Measurements from ENCODE around the gene HMGN1. TPM values are rescaled to one million over a fixed set of nuclear protein-coding genes. Genes with fewer than 3 reads are reported as not detected.

HMGN1 gene
- total RNA-seq, 1 experiment from 2014 or later = 262 TPM

DNA sequence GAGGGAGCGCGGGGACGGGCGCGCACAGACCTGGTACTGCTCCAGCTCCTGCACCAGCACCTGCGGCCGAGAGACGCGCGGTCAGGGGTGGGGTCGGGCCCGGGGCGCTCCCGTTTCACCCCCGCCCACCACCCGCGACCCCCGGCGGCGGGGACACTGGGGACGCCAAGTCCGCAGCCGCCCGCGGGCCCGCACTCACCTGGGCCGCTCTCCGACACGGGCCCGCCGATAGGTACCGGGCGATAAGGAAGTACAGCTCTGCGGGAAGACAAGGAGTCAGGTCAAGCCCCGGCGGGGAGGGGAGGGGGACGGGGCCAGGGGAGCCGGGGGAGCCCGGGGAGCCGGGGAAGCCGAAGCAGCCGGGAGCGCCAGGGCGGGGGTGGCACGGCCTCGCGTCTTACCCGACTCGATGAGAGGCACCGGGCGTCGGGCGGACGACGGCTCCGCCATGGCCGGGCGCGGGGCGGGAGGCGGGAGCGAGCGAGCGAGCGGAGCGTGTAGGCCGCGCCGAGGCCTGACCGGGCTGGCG, 35.8 kb downstream of the HMGN1 start:
- Mint-ChIP-seq H3K27ac (ENCODE audit: unreplicated experiment) (peak overlapping the region; percentile 93), H3K4me3 (ENCODE audit: low read depth, unreplicated experiment) (peak overlapping the region; percentile 96), H3K36me3 (ENCODE audit: insufficient read depth, unreplicated experiment) (peaks cover 54% of the 10 kb centered on the region), H3K27me3 (ENCODE audit: unreplicated experiment) (no peaks in the 10 kb centered on the region), H3K4me1 (ENCODE audit: low read depth, unreplicated experiment) (peaks cover 8% of the 10 kb centered on the region), H3K9me3 (ENCODE audit: low read depth, unreplicated experiment) (no peaks in the 10 kb centered on the region)
- BruUV-seq (replicated peaks) = no TSS peak
- CTCF ChIA-PET = interaction anchor here (0.6 to 1.4 kb wide), 3 partner anchors 35 to 99 kb away, joined by 3 to 7 read pairs (median 3); no protein-coding TSS in a partner anchor
- intact Hi-C loops (cut with micrococcal nuclease; ENCODE audit: unreplicated experiment) = loop anchor here (5.0 to 10.0 kb wide), 2 partner anchors 34 to 72 kb away; partner anchors contain the start of gene HMGN1
- TF ChIP-seq, protein P1, sequence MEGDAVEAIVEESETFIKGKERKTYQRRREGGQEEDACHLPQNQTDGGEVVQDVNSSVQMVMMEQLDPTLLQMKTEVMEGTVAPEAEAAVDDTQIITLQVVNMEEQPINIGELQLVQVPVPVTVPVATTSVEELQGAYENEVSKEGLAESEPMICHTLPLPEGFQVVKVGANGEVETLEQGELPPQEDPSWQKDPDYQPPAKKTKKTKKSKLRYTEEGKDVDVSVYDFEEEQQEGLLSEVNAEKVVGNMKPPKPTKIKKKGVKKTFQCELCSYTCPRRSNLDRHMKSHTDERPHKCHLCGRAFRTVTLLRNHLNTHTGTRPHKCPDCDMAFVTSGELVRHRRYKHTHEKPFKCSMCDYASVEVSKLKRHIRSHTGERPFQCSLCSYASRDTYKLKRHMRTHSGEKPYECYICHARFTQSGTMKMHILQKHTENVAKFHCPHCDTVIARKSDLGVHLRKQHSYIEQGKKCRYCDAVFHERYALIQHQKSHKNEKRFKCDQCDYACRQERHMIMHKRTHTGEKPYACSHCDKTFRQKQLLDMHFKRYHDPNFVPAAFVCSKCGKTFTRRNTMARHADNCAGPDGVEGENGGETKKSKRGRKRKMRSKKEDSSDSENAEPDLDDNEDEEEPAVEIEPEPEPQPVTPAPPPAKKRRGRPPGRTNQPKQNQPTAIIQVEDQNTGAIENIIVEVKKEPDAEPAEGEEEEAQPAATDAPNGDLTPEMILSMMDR (IDR thresholded peaks at IDR 0.05; ENCODE audit: unreplicated experiment) = no peak
- no peak for DNase-seq

DNA sequence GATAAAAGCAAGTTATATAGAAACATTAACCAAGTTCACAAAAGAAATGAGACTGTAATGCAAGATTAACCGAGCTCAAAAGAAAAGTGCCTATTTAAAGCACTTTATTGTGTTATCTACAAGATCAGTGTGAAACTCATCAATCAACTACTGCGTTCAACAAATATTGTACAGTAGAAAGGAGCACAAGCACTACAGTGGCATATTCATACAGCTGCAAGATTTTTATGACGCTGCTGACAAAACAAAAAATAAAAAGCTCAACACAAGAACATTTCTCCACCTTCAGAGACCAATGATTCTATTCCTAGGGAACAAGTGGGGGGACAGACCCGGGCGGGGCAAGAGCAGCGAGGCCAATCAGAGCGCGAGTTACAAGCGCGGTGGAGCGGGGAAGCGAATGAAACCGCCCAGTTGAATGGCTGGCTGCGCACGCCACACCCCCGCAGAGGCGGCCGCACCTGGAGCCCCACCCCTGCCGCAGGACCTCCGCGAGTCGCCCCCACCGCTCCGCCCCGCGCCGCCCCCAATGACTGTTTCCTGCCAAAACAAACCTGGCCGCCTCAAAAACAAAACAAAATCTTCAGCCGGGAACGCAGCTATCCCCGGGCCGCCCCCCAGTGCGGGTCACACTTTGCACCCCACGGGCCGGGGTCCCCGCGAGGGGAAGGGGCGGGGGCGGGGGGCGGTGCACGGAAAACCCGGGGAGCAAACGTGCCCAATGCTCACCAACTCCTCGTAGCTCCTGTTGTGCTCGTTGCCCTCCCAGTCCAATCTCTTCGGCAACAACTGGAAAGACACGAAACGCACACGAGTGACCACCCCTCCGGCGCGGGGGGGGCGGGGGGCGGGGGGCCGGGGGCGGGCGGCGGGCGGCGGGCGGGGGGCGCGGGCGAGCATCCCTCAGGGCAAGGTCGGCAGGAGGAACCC, 36.5 kb downstream of the HMGN1 start:
- Mint-ChIP-seq H3K36me3 (ENCODE audit: insufficient read depth, unreplicated experiment) (peaks cover 54% of the 10 kb centered on the region), H3K9me3 (ENCODE audit: low read depth, unreplicated experiment) (no peaks in the 10 kb centered on the region), H3K27ac (ENCODE audit: unreplicated experiment) (peak overlapping the region; percentile 86), H3K27me3 (ENCODE audit: unreplicated experiment) (no peaks in the 10 kb centered on the region), H3K4me3 (ENCODE audit: low read depth, unreplicated experiment) (peak overlapping the region; percentile 96), H3K4me1 (ENCODE audit: low read depth, unreplicated experiment) (peaks cover 8% of the 10 kb centered on the region)
- BruUV-seq (replicated peaks) = no TSS peak
- CTCF ChIA-PET = interaction anchor here (0.6 to 1.0 kb wide), 3 partner anchors 36 to 1848 kb away, joined by 3 to 7 read pairs (median 3); no protein-coding TSS in a partner anchor
- intact Hi-C loops (cut with micrococcal nuclease; ENCODE audit: unreplicated experiment) = loop anchor here (5.0 to 10.0 kb wide), 2 partner anchors 35 to 72 kb away; partner anchors contain the start of gene HMGN1
- TF ChIP-seq, protein P1 (IDR thresholded peaks at IDR 0.05; ENCODE audit: unreplicated experiment) = no peak
- peak; percentile 88 for DNase-seq

DNA sequence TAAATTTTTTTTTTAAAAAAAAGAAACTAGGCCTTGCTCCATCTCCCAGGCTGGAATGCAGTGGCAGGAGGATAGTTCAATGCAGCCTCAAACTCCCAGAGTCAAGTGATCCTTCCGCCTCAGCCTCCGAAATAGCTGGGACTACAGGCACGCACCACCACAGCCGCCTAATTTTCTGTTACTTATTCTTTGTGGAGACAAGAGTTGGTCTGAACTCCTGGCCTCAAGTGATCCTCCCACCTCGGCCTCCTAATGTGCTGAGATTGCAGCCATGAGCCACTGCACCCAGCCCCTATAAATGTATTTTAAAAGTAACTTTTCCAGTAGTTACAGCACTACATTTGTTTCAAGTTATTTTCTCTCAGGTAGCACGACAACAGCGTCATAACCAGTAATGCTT, 37.7 kb downstream of the HMGN1 start:
- no peak overlapping the region for H3K27ac Mint-ChIP-seq (ENCODE audit: unreplicated experiment)
- no peak overlapping the region for H3K4me3 Mint-ChIP-seq (ENCODE audit: low read depth, unreplicated experiment)
- H3K36me3 Mint-ChIP-seq (ENCODE audit: insufficient read depth, unreplicated experiment) = peaks cover 54% of the 10 kb centered on the region
- no peaks in the 10 kb centered on the region for H3K27me3 Mint-ChIP-seq (ENCODE audit: unreplicated experiment)
- H3K4me1 Mint-ChIP-seq (ENCODE audit: low read depth, unreplicated experiment) = peaks cover 8% of the 10 kb centered on the region
- CTCF ChIA-PET = no interaction called here
- no TSS peak for BruUV-seq (replicated peaks)
- intact Hi-C loops (cut with micrococcal nuclease; ENCODE audit: unreplicated experiment) = loop anchor here (5.0 to 10.0 kb wide), 2 partner anchors 36 to 74 kb away; partner anchors contain the start of gene HMGN1
- H3K9me3 Mint-ChIP-seq (ENCODE audit: low read depth, unreplicated experiment) = no peaks in the 10 kb centered on the region
- no peak for DNase-seq
- TF ChIP-seq, protein P1 (IDR thresholded peaks at IDR 0.05; ENCODE audit: unreplicated experiment) = no peak

DNA sequence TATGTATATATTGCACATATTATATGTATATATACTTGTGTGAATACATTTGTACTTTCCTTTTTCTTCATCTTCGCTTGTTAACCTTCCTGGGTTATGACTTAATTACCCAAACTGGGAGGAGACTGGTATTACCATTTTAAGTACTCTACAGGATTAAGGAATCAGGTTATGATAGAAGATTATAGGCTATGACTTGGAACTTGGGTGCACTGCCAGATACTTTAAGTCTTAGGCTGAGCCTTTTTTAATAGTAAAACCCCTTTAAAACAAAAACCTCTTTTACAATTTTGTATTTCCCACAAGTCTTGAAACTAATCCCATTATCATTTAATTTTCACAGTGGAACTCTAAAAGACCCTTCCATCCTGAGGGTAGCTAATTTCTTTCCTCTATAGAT, 41.4 kb downstream of the HMGN1 start:
- Mint-ChIP-seq H3K36me3 (ENCODE audit: insufficient read depth, unreplicated experiment) (peaks cover 42% of the 10 kb centered on the region), H3K27ac (ENCODE audit: unreplicated experiment) (no peak overlapping the region), H3K27me3 (ENCODE audit: unreplicated experiment) (no peaks in the 10 kb centered on the region), H3K4me1 (ENCODE audit: low read depth, unreplicated experiment) (peaks cover 8% of the 10 kb centered on the region), H3K9me3 (ENCODE audit: low read depth, unreplicated experiment) (no peaks in the 10 kb centered on the region), H3K4me3 (ENCODE audit: low read depth, unreplicated experiment) (no peak overlapping the region)
- TF ChIP-seq, protein P1 (IDR thresholded peaks at IDR 0.05; ENCODE audit: unreplicated experiment) = no peak
- CTCF ChIA-PET = no interaction called here
- no peak for DNase-seq
- no TSS peak for BruUV-seq (replicated peaks)
- intact Hi-C loops (cut with micrococcal nuclease; ENCODE audit: unreplicated experiment) = no loop called here

All from Calu3 (cell line).